KMS-11 (cell line): ENCODE results near the gene RIBC1.

ENCODE experiments used
- H2AFZ ChIP-seq: fragments of 200-600 bp; sonication (generic); 2 replicates; pipeline ENCODE4 v1.6.1; 2016; ENCODE audit warnings: antibody characterized with exemption, mixed run types, low read depth
- H3K27ac ChIP-seq: fragments of 200-600 bp; sonication (generic); 2 replicates; pipeline ENCODE4 v1.6.1; 2016; ENCODE audit warnings: mild to moderate bottlenecking, mixed run types
- H3K27me3 ChIP-seq: fragments of 200-600 bp; sonication (generic); 2 replicates; pipeline ENCODE4 v1.6.1; 2017; ENCODE audit warnings: mild to moderate bottlenecking, low read depth, mixed run types, moderate library complexity; ENCODE audit not compliant: insufficient read depth
- H3K36me3 ChIP-seq: fragments of 200-600 bp; sonication (generic); 2 replicates; pipeline ENCODE4 v1.6.1; 2017; ENCODE audit warnings: mild to moderate bottlenecking, mixed run types; ENCODE audit not compliant: insufficient read depth
- H3K4me1 ChIP-seq: fragments of 200-600 bp; sonication (generic); 2 replicates; pipeline ENCODE4 v1.6.1; 2016; ENCODE audit warnings: mild to moderate bottlenecking, low read depth, mixed run types; ENCODE audit not compliant: poor library complexity, severe bottlenecking
- H3K4me2 ChIP-seq: fragments of 200-600 bp; sonication (generic); 2 replicates; pipeline ENCODE4 v1.7.0; 2016; ENCODE audit warnings: mild to moderate bottlenecking, mixed run types
- H3K4me3 ChIP-seq: fragments of 200-600 bp; sonication (generic); IDR thresholded peaks from 2 replicates; pipeline ENCODE4 v1.6.1; 2017; ENCODE audit warnings: low read depth, low read length, mixed read lengths; ENCODE audit not compliant: insufficient read depth
- H3K79me2 ChIP-seq: fragments of 200-600 bp; sonication (generic); 2 replicates; pipeline ENCODE4 v1.6.1; 2016; ENCODE audit warnings: low read depth, mixed run types; ENCODE audit not compliant: insufficient read depth
- H3K9ac ChIP-seq: fragments of 200-600 bp; sonication (generic); 2 replicates; pipeline ENCODE4 v1.6.1; 2016; ENCODE audit warnings: mild to moderate bottlenecking, mixed run types
- H4K20me1 ChIP-seq: fragments of 200-600 bp; sonication (generic); 2 replicates; pipeline ENCODE4 v1.6.1; 2016; ENCODE audit warnings: mild to moderate bottlenecking, mixed run types; ENCODE audit not compliant: insufficient read depth
- TF ChIP-seq, protein P1 (sequence below): fragments of 200-600 bp; sonication (generic); conservative IDR thresholded peaks from 2 replicates; pipeline ENCODE4 v1.6.1; 2017; ENCODE audit warnings: low read depth, mild to moderate bottlenecking, antibody characterized with exemption, low read length, moderate library complexity, mixed read lengths

The RIBC1 gene

DNA sequence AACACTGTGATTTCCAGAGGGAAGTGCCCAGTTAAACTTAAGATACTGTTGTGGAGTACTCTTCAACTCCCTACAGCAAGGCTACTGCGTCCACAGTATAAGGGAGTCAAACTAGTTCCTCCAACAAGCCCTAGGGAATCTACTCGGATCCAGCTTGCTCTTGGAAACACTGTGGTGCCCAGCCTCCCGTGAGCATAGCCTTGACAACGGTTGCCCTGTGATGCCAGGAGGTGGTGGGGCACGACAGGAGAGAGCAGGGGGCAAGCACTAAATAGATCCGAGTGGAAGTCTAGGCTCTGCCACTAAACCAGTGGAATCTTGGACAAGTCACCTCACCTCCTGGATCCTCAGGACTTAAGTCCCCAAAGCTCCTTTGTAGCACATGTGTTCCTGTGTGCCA, 45.8 kb upstream of the RIBC1 start:
- H4K20me1 ChIP-seq = no peaks in the 10 kb centered on the region
- H3K27me3 ChIP-seq = no peaks in the 10 kb centered on the region
- H3K36me3 ChIP-seq = no peaks in the 10 kb centered on the region
- H3K4me3 ChIP-seq = no peak overlapping the region
- TF ChIP-seq, protein P1, sequence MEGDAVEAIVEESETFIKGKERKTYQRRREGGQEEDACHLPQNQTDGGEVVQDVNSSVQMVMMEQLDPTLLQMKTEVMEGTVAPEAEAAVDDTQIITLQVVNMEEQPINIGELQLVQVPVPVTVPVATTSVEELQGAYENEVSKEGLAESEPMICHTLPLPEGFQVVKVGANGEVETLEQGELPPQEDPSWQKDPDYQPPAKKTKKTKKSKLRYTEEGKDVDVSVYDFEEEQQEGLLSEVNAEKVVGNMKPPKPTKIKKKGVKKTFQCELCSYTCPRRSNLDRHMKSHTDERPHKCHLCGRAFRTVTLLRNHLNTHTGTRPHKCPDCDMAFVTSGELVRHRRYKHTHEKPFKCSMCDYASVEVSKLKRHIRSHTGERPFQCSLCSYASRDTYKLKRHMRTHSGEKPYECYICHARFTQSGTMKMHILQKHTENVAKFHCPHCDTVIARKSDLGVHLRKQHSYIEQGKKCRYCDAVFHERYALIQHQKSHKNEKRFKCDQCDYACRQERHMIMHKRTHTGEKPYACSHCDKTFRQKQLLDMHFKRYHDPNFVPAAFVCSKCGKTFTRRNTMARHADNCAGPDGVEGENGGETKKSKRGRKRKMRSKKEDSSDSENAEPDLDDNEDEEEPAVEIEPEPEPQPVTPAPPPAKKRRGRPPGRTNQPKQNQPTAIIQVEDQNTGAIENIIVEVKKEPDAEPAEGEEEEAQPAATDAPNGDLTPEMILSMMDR = no peak
- H3K79me2 ChIP-seq = no peaks in the 10 kb centered on the region
- no peak overlapping the region for H3K9ac ChIP-seq
- no peak overlapping the region for H2AFZ ChIP-seq
- H3K27ac ChIP-seq = no peak overlapping the region
- no peaks in the 10 kb centered on the region for H3K4me1 ChIP-seq
- no peak overlapping the region for H3K4me2 ChIP-seq

DNA sequence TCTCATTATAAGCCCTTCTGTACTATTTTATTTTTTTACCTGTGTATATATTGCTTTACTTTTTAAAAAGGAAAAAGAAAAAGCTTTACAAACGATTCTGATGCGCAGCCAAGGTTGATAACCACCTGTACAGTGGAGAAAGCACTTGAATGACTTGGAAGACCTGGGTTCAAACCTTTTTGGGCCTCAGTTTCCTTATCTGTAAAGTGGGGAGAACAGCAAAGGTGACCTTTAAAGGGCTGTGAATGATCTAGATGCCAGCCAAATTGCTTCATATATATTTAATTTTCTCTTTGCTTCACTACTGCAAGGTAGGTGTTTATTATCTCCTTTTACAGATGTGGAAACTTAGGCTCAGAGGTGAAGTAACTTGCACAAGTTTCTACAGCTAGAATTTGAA, 45.2 kb upstream of the RIBC1 start:
- H3K27ac ChIP-seq = no peak overlapping the region
- no peaks in the 10 kb centered on the region for H3K36me3 ChIP-seq
- H2AFZ ChIP-seq = no peak overlapping the region
- no peak overlapping the region for H3K4me2 ChIP-seq
- no peaks in the 10 kb centered on the region for H3K27me3 ChIP-seq
- no peak overlapping the region for H3K4me3 ChIP-seq
- no peaks in the 10 kb centered on the region for H3K4me1 ChIP-seq
- H3K9ac ChIP-seq = no peak overlapping the region
- H3K79me2 ChIP-seq = no peaks in the 10 kb centered on the region
- no peaks in the 10 kb centered on the region for H4K20me1 ChIP-seq
- TF ChIP-seq, protein P1 = no peak

DNA sequence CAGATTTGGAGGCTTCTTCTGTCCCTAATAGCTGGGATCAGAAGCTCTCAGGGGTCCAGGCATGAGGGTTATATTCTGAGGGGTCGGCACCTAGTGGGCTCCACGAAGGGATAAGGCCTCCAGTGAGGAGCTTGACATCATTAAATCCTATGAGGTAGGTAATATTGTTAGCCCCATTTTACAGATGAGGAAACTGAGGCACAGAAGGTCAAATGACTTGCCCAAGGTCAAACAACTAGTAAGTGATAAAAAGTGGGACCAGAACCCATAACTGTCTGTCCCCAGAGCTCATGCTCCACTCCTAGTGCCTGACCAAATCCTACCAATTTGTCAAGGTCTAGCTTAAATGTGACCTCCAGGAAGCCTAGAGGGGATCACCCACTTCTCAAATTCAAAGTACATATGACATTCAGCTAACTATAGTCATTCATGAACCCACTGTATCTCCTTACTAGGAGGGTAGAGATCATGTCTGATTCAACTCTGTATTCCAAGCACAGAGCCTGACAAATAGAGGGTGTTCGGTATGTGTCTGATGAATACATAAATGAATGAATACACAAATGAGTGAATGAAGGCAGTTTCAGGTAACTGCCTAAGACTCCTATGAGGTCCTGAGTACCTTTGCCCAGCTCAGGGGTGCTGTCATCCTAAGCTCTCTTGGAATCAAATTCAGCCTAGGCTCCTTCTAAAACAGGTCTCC, 43.5 kb upstream of the RIBC1 start:
- TF ChIP-seq, protein P1 = no peak
- Histone ChIP-seq H3K27me3 (no peaks in the 10 kb centered on the region), H3K79me2 (no peaks in the 10 kb centered on the region), H3K9ac (no peak overlapping the region), H4K20me1 (no peaks in the 10 kb centered on the region), H3K4me1 (no peaks in the 10 kb centered on the region), H3K4me3 (no peak overlapping the region), H3K27ac (no peak overlapping the region), H2AFZ (no peak overlapping the region), H3K4me2 (no peak overlapping the region), H3K36me3 (no peaks in the 10 kb centered on the region)

DNA sequence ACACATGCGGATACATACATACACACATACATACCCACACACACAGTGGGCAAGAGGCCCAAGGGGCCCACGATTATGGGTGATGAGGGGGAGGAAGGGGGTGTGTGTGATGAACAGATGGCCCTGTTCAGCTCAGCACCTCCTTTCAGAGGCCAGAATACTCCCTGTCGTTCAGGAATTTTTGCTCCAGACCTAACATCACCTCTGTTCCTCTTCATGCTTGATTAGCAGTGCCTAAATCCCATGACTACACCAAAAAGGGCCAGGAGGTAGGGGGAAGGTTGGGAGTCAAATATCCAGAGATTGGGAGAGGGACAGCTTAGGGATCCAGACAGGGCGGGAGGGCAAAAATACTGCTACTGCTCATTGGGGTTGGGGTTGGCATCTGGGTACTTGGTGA, 42.9 kb upstream of the RIBC1 start:
- TF ChIP-seq, protein P1 = no peak
- no peaks in the 10 kb centered on the region for H3K79me2 ChIP-seq
- no peak overlapping the region for H3K4me3 ChIP-seq
- H3K4me2 ChIP-seq = no peak overlapping the region
- no peak overlapping the region for H2AFZ ChIP-seq
- no peaks in the 10 kb centered on the region for H3K36me3 ChIP-seq
- H3K27me3 ChIP-seq = no peaks in the 10 kb centered on the region
- H4K20me1 ChIP-seq = no peaks in the 10 kb centered on the region
- H3K4me1 ChIP-seq = no peaks in the 10 kb centered on the region
- H3K9ac ChIP-seq = no peak overlapping the region
- no peak overlapping the region for H3K27ac ChIP-seq
